Sigmoid colon (tissue), 7 donors: ENCODE results near the gene RPL11. TPM values are rescaled to one million over a fixed set of nuclear protein-coding genes. Genes with fewer than 3 reads are reported as not detected.
"Not testable (repeated sequence)": the region's sequence is repeated elsewhere in the genome, so short reads cannot be mapped to it uniquely, and the experiment has no call there.

Experiments
- DNase-seq: peaks from one replicate; pipeline ENCODE4 v3.0.0-alpha.2; 2019
- H3K27ac ChIP-seq, 4 donors: fragments of 200-600 bp; sonication (generic); one replicate each; pipeline ENCODE4 v1.5.1; 2016 to 2019; ENCODE audit warnings: mild to moderate bottlenecking in 1 of 4
- H3K27me3 ChIP-seq, 3 donors: fragments of 200-600 bp; sonication (generic); one replicate each; pipeline ENCODE4 v1.5.1; 2019; ENCODE audit warnings: mild to moderate bottlenecking in 1 of 3
- H3K36me3 ChIP-seq, 4 donors: fragments of 200-600 bp; sonication (generic); one replicate each; pipeline ENCODE4 v1.5.1; 2016 to 2019
- H3K4me1 ChIP-seq, 4 donors: fragments of 200-600 bp; sonication (generic); one replicate each; pipeline ENCODE4 v1.5.1; 2017 to 2019
- H3K4me3 ChIP-seq, 4 donors: fragments of 200-600 bp; sonication (generic); one replicate each; pipeline ENCODE4 v1.5.1; 2017 to 2019; ENCODE audit warnings: mild to moderate bottlenecking in 2 of 4, moderate library complexity in 1 of 4
- H3K9me3 ChIP-seq, 4 donors: fragments of 200-600 bp in 3 of 4; sonication (generic) in 3 of 4; one replicate each; pipeline versions ENCODE4 v1.5.1 to v1.6.1; 2013 to 2019
- EP300 ChIP-seq, 4 donors: sonication (generic); formaldehyde crosslinking; IDR thresholded peaks; one replicate each; pipeline ENCODE4 v1.6.1; 2017; ENCODE audit warnings: antibody characterized with exemption in 4 of 4
- POLR2A ChIP-seq, 2 donors: fragments of 450-650 bp; IDR thresholded peaks; one replicate each; pipeline ENCODE4 v1.6.1; 2016; ENCODE audit warnings: antibody characterized with exemption in 2 of 2, mild to moderate bottlenecking in 2 of 2, moderate library complexity in 2 of 2
- POLR2AphosphoS5 ChIP-seq, 4 donors: sonication (generic); formaldehyde crosslinking; IDR thresholded peaks; one replicate each; pipeline ENCODE4 v1.6.1; 2017; ENCODE audit warnings: antibody characterized with exemption in 4 of 4
- WGBS, 2 donors: extraction: QIAGEN DNeasy Blood & Tissue Kit; methylation state at CpG; one replicate each; pipeline ENCODE4 v1.1.7; 2013; 5-methylcytosine and 5-hydroxymethylcytosine counted together
- intact Hi-C: fragments of 100-400 bp; cut with DNase I; formaldehyde crosslinking; loops from one replicate; pipeline ENCODE4 v1.15.1; 2023
- polyA plus RNA-seq, 3 donors: library from polyadenylated mRNA; stranded (reverse); fragments of 200-250 nt; gene quantifications; one replicate each; pipeline ENCODE4 v1.2.3, GENCODE V29; 2013
- total RNA-seq, 4 donors: library from RNA; depleted of rRNA; stranded (reverse); fragments of >200 nt; gene quantifications; one replicate each; pipeline ENCODE4 v1.1.0, GENCODE V29; 2016
- TF ChIP-seq, protein P1 (sequence below), 4 experiments: fragments of 450-650 bp in 3 of 4; fragments of 200-600 bp in 1 of 4; IDR thresholded peaks; one replicate each; pipeline ENCODE4 v1.5.1; 2016 to 2019; ENCODE audit warnings: antibody characterized with exemption in 4 of 4, mild to moderate bottlenecking in 3 of 4, moderate library complexity in 2 of 4
- donor health status: healthy with polysubstance abuse.
- donor health status: Bipolar disorder and iron deficiency.
- donor health status: healthy.

RPL11 gene
- total and polyA plus RNA-seq, 7 donors = 735 to 3,932 (median 1,309) TPM

- TF ChIP-seq POLR2AphosphoS5 (IDR thresholded peaks at IDR 0.05) (no peak), EP300 (IDR thresholded peaks at IDR 0.05) (no peak), POLR2A (IDR thresholded peaks at IDR 0.05) (no peak)
- TF ChIP-seq, protein P1, sequence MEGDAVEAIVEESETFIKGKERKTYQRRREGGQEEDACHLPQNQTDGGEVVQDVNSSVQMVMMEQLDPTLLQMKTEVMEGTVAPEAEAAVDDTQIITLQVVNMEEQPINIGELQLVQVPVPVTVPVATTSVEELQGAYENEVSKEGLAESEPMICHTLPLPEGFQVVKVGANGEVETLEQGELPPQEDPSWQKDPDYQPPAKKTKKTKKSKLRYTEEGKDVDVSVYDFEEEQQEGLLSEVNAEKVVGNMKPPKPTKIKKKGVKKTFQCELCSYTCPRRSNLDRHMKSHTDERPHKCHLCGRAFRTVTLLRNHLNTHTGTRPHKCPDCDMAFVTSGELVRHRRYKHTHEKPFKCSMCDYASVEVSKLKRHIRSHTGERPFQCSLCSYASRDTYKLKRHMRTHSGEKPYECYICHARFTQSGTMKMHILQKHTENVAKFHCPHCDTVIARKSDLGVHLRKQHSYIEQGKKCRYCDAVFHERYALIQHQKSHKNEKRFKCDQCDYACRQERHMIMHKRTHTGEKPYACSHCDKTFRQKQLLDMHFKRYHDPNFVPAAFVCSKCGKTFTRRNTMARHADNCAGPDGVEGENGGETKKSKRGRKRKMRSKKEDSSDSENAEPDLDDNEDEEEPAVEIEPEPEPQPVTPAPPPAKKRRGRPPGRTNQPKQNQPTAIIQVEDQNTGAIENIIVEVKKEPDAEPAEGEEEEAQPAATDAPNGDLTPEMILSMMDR (IDR thresholded peaks at IDR 0.05) = no peak
- H3K27me3 ChIP-seq = no peaks in the 10 kb centered on the region
- H3K9me3 ChIP-seq = no peaks in the 10 kb centered on the region
- no peak for DNase-seq
- intact Hi-C loops = no loop called here
- no peaks in the 10 kb centered on the region for H3K36me3 ChIP-seq
- no peak overlapping the region for H3K27ac ChIP-seq
- WGBS, 2 donors = 83 to 95% methylated on average over 4 of the region's 4 CpGs
- no peak overlapping the region for H3K4me3 ChIP-seq
- H3K4me1 ChIP-seq = no peaks in the 10 kb centered on the region
Observed at GRCh38 chr1:23646091-23646490, 45.5 kb upstream of the RPL11 start.

DNA sequence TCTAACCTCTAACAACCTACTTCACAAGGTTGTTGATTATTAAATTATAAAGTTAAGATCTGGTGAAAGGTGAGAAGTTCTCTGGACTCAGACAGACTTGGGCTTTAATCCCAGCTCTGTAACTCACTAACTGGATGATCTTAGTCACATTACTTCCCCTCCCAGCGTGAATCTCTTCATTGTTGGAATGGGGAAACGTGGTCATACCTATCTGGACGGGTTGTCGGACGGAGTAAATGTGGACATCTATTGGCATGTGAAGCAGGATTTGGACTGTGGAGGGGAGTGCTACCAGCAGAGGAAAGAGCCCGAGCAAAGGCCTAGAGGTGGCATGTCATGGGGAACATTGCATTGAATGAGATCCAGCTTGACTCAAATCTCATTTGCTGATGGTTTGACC, 45.1 kb upstream of the RPL11 start:
- Histone ChIP-seq H3K36me3 (no peaks in the 10 kb centered on the region), H3K9me3 (no peaks in the 10 kb centered on the region), H3K27ac (no peak overlapping the region), H3K4me3 (no peak overlapping the region), H3K4me1 (no peaks in the 10 kb centered on the region), H3K27me3 (no peaks in the 10 kb centered on the region)
- DNase-seq = no peak
- TF ChIP-seq POLR2A (IDR thresholded peaks at IDR 0.05) = no peak
- TF ChIP-seq, protein P1 (IDR thresholded peaks at IDR 0.05) = no peak
- intact Hi-C loops = no loop called here
- 86 to 92% methylated on average over 6 of the region's 6 CpGs for WGBS, 2 donors

GRCh38 chr1:23648576-23648975, 43.0 kb upstream of the RPL11 start:
- Histone ChIP-seq H3K27me3 (peaks cover 0 to 5% (median 3%) of the 10 kb centered on the region in 3 donors), H3K27ac (no peak overlapping the region), H3K4me3 (no peak overlapping the region), H3K36me3 (no peaks in the 10 kb centered on the region), H3K9me3 (no peaks in the 10 kb centered on the region), H3K4me1 (no peaks in the 10 kb centered on the region)
- 82 to 92% methylated on average over 6 of the region's 6 CpGs for WGBS, 2 donors
- DNase-seq = no peak
- intact Hi-C loops = no loop called here
- TF ChIP-seq POLR2AphosphoS5 (IDR thresholded peaks at IDR 0.05) = no peak
- no peak for TF ChIP-seq POLR2A (IDR thresholded peaks at IDR 0.05)
- no peak for TF ChIP-seq EP300 (IDR thresholded peaks at IDR 0.05)
- TF ChIP-seq, protein P1 (IDR thresholded peaks at IDR 0.05) = no peak

DNA sequence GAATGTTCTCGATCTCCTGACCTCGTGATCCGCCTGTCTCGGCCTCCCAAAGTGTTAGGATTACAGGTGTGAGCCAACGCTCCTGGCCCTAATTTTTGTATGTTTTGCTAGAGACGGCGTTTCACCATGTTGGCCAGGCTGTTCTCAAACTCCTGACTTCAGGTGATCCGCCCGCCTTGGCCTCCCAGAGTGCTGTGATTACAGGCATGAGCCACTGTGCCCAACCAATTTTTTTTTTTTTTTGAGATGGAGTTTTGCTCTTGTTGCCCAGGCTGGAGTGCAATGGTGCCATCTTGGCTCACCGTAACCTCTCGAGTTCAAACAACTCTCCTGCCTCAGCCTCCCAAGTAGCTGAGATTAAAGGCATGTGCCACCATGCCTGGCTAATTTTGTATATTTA, 42.4 kb upstream of the RPL11 start:
- H3K4me1 ChIP-seq, H3K4me3 ChIP-seq, intact Hi-C loops, H3K27ac ChIP-seq, DNase-seq, H3K36me3 ChIP-seq, H3K27me3 ChIP-seq, H3K9me3 ChIP-seq: not testable (repeated sequence)
- WGBS, 2 donors = 94% methylated on average over 11 of the region's 11 CpGs

DNA sequence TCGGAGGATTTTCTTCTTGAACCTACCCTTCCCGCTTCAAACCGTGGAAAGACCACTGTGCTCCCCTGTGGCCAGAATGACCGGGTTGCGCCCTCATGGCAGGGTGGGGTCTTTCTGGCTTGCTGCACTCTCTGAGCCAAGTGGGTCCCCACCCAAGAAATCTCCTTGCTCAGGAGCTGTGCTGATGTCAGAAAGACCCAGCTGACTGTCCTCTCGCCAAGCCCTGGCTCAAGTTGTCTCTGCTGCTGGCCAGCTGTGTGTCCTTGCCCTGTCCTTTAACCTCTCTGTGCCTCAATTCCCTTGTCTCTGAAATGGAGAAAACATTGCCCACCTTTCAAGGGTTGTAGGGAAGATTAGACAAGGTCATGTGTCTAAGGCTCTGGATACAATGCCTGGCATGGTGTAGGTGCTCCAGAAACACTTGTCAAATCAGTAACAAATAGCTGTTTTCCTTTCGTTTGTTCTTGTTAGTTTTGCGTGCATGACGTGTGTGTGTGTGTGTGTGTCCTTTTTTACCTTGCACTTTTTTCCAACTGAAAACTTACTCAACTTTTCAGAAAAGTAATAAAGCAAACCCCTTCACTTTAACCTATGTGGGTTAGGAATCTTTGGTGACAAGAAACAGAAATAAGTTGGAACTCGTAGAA, 41.1 kb upstream of the RPL11 start:
- peak overlapping the region in 1 of 4 donors; percentile 59 for H3K27ac ChIP-seq
- 68 to 69% methylated on average over 10 of the region's 10 CpGs for WGBS, 2 donors

More for the DNA sequence above, 41.1 kb upstream of the RPL11 start:
- Histone ChIP-seq H3K4me1 (no peaks in the 10 kb centered on the region), H3K36me3 (no peaks in the 10 kb centered on the region), H3K4me3 (no peak overlapping the region), H3K27me3 (peaks cover 0 to 5% (median 3%) of the 10 kb centered on the region in 3 donors), H3K9me3 (no peaks in the 10 kb centered on the region)
- DNase-seq = peak; percentile 70
- intact Hi-C loops = no loop called here
- TF ChIP-seq, protein P1 (IDR thresholded peaks at IDR 0.05) = no peak
- TF ChIP-seq POLR2A (IDR thresholded peaks at IDR 0.05) (no peak), EP300 (IDR thresholded peaks at IDR 0.05) (no peak), POLR2AphosphoS5 (IDR thresholded peaks at IDR 0.05) (no peak)
